HepG2 (cell line): ENCODE results near the gene NUDT15. TPM values are rescaled to one million over a fixed set of nuclear protein-coding genes. Genes with fewer than 3 reads are reported as not detected.
A peak's percentile ranks its signal among the peaks of the same experiment; 100 is the strongest.

ENCODE experiments used
- ASH2L ChIP-seq: fragments of 300-600, 200-600 bp; sonication (generic); IDR thresholded peaks from 2 replicates; pipeline ENCODE4 v1.7.0; 2017; ENCODE audit warnings: low read depth, mild to moderate bottlenecking, moderate library complexity, mixed read lengths, low read length; ENCODE audit not compliant: insufficient read length
- ATF7-NPFF ChIP-seq: sonication (generic); formaldehyde crosslinking; IDR thresholded peaks from 2 replicates; pipeline ENCODE4 v1.8.1; 2023; ENCODE audit warnings: mild to moderate bottlenecking, low read depth, missing genetic modification reagents, moderate library complexity
- BRD4 ChIP-seq: sonication (generic); formaldehyde crosslinking; IDR thresholded peaks from 2 replicates; pipeline ENCODE4 v1.4.0; 2020; ENCODE audit warnings: missing genetic modification reagents
- EED ChIP-seq: sonication (generic); formaldehyde crosslinking; IDR thresholded peaks from 2 replicates; pipeline ENCODE4 v1.5.0; 2020; ENCODE audit warnings: mild to moderate bottlenecking, missing genetic modification reagents
- ETV5 ChIP-seq: IDR thresholded peaks from 2 replicates; pipeline ENCODE4 v1.6.1; 2018; ENCODE audit warnings: missing biosample characterization, missing genetic modification reagents, inconsistent platforms, borderline replicate concordance
- KMT2A ChIP-seq: sonication (generic); formaldehyde crosslinking; IDR thresholded peaks from 2 replicates; pipeline ENCODE4 v1.4.0; 2020; ENCODE audit warnings: missing genetic modification reagents
- MXD4 ChIP-seq: IDR thresholded peaks from 2 replicates; pipeline ENCODE4 v1.6.1; 2016; ENCODE audit warnings: mild to moderate bottlenecking, missing biosample characterization, missing genetic modification reagents
- POLR2A ChIP-seq, 2 experiments: IDR thresholded peaks; 2 replicates each; pipeline ENCODE4 v1.6.1; 2011; ENCODE audit warnings: low read depth in 2 of 2, low read length in 2 of 2, mild to moderate bottlenecking in 1 of 2, moderate library complexity in 1 of 2; ENCODE audit not compliant: insufficient read depth in 1 of 2
- SMAD1 ChIP-seq: sonication (generic); formaldehyde crosslinking; IDR thresholded peaks from 2 replicates; pipeline ENCODE4 v1.4.0; 2020; ENCODE audit warnings: missing genetic modification reagents, low read depth, mild to moderate bottlenecking, borderline replicate concordance
- SP140L ChIP-seq: sonication (generic); formaldehyde crosslinking; IDR thresholded peaks from 2 replicates; pipeline ENCODE4 v1.4.0; 2020; ENCODE audit warnings: missing genetic modification reagents, borderline replicate concordance
- TARDBP ChIP-seq: sonication (generic); formaldehyde crosslinking; IDR thresholded peaks from 2 replicates; pipeline ENCODE4 v1.8.0; 2022; ENCODE audit warnings: mild to moderate bottlenecking, missing genetic modification reagents
- ZNF839 ChIP-seq: sonication (generic); formaldehyde crosslinking; IDR thresholded peaks from 2 replicates; pipeline ENCODE4 v1.4.0; 2020; ENCODE audit warnings: missing genetic modification reagents, mild to moderate bottlenecking, borderline replicate concordance
- ZSCAN25 ChIP-seq: sonication (generic); formaldehyde crosslinking; IDR thresholded peaks from 2 replicates; pipeline ENCODE4 v1.8.0; 2022; ENCODE audit warnings: mild to moderate bottlenecking, missing genetic modification reagents
- polyA plus RNA-seq, 8 experiments: library from polyadenylated mRNA; depleted of rRNA in 3 of 8; stranded (reverse) in 7 of 8; unstranded in 1 of 8; fragments of >200 nt; fragmentation: Illumina TruSeq in 4 of 8; extraction: Trizol in 4 of 8; gene quantifications; 2 replicates each; pipeline versions ENCODE4 v1.2.1 to v1.2.3, GENCODE V29; 2011 to 2016; ENCODE audit warnings: low read depth in 4 of 8, missing spikeins in 1 of 8, mixed read lengths in 1 of 8; ENCODE audit not compliant: insufficient read depth in 1 of 8
- total RNA-seq, 5 experiments: library from RNA; depleted of rRNA; stranded (reverse); fragments of >200 nt; fragmentation: Illumina TruSeq; extraction: Trizol; gene quantifications; 2 replicates each; pipeline ENCODE4 v1.2.3, GENCODE V29; 2016; ENCODE audit warnings: low read depth in 1 of 5
- TF ChIP-seq, protein P1 (sequence below): sonication (generic); formaldehyde crosslinking; IDR thresholded peaks from 2 replicates; pipeline ENCODE4 v1.4.0; 2020; ENCODE audit warnings: mild to moderate bottlenecking, missing genetic modification reagents
- TF ChIP-seq, protein P2 (sequence below), 2 experiments: sonication (generic) in 1 of 2; formaldehyde crosslinking in 1 of 2; IDR thresholded peaks; 2 replicates each; pipeline versions ENCODE4 v1.5.1 to v1.6.1; 2011 to 2020; ENCODE audit warnings: borderline replicate concordance in 1 of 2, low read depth in 1 of 2, low read length in 1 of 2, mild to moderate bottlenecking in 1 of 2, missing genetic modification reagents in 1 of 2, moderate library complexity in 1 of 2
- TF ChIP-seq, protein P3 (sequence below): sonication (generic); formaldehyde crosslinking; IDR thresholded peaks from 2 replicates; pipeline ENCODE4 v1.4.0; 2020; ENCODE audit warnings: missing genetic modification reagents
- TF ChIP-seq, protein P4 (sequence below): sonication (generic); formaldehyde crosslinking; IDR thresholded peaks from 2 replicates; pipeline ENCODE4 v1.9.0; 2021; ENCODE audit warnings: missing genetic modification reagents, borderline replicate concordance
- TF ChIP-seq, protein P5 (sequence below): sonication (generic); formaldehyde crosslinking; IDR thresholded peaks from 2 replicates; pipeline ENCODE4 v1.9.0; 2021; ENCODE audit warnings: missing genetic modification reagents, mild to moderate bottlenecking, borderline replicate concordance

NUDT15 gene
- total and polyA plus RNA-seq, 2 of the 13 experiments (the other 11 are each of a cell fraction or from before 2014, with no cell fraction given) = 21.3 to 47.3 TPM

DNA sequence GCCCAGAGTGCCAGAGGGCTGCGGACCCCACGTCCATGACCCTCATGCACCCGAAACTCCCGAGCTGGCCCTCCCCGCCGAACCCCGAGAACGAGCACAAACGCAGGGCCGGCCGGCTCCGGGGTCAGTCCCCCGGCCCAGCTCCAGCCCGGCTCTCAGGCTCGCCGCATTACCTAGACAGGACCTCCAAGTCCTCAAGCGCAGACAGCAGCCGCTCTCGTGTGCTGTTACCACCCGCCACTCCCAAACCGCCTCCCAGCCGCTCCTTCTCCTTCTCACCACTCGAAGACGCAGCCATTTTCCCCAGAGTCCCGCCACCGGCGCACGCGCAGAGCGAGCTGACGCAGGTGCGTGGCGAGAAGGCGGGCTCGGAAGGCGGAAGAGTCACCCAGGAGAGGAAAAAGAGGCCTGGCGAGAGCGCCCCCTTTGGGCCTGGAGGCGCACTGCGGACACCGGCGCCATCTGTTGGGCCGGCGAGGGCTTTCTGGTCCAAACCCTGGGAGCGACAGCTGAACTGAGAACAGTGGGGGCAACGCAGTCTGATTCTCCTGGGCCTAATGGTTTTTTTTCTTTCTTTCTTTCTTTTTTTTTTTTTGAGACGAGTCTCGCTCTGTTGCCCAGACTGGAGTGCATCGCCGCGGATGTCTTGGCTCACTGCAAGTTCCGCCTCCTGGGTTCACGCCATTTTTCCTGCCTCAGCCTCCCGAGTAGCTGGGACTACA lies 57.4 kb downstream of the NUDT15 start, which contains the start of gene MED4 (continued):
- TF ChIP-seq, protein P1, sequence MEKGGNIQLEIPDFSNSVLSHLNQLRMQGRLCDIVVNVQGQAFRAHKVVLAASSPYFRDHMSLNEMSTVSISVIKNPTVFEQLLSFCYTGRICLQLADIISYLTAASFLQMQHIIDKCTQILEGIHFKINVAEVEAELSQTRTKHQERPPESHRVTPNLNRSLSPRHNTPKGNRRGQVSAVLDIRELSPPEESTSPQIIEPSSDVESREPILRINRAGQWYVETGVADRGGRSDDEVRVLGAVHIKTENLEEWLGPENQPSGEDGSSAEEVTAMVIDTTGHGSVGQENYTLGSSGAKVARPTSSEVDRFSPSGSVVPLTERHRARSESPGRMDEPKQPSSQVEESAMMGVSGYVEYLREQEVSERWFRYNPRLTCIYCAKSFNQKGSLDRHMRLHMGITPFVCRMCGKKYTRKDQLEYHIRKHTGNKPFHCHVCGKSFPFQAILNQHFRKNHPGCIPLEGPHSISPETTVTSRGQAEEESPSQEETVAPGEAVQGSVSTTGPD = no peak
- TF ChIP-seq TARDBP (CRISPR knock-in tag) = peak; percentile 77; the same call in 1 of the 2 replicates
- TF ChIP-seq, protein P2, sequence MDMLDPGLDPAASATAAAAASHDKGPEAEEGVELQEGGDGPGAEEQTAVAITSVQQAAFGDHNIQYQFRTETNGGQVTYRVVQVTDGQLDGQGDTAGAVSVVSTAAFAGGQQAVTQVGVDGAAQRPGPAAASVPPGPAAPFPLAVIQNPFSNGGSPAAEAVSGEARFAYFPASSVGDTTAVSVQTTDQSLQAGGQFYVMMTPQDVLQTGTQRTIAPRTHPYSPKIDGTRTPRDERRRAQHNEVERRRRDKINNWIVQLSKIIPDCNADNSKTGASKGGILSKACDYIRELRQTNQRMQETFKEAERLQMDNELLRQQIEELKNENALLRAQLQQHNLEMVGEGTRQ (IDR thresholded peaks at IDR 0.05; ENCODE audit: low read depth, low read length) = no peak
- TF ChIP-seq, protein P2 (CRISPR knock-in tag; IDR thresholded peaks at IDR 0.05; ENCODE audit: borderline replicate concordance) = 0 out of 2 replicates have a peak, but pooled peaks have one; percentile 31
- TF ChIP-seq SP140L (CRISPR knock-in tag) = 0 out of 2 replicates have a peak, but pooled peaks have one; percentile 62
- TF ChIP-seq KMT2A = peak; percentile 97
- TF ChIP-seq, protein P3, sequence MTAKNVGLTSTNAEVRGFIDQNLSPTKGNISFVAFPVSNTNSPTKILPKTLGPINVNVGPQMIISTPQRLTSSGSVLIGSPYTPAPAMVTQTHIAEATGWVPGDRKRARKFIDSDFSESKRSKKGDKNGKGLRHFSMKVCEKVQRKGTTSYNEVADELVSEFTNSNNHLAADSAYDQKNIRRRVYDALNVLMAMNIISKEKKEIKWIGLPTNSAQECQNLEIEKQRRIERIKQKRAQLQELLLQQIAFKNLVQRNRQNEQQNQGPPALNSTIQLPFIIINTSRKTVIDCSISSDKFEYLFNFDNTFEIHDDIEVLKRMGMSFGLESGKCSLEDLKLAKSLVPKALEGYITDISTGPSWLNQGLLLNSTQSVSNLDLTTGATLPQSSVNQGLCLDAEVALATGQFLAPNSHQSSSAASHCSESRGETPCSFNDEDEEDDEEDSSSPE = peak; percentile 95
- 0 out of 2 replicates have a peak, but pooled peaks have one; percentile 84 for TF ChIP-seq SMAD1 (CRISPR knock-in tag)
- no peak for TF ChIP-seq EED (CRISPR knock-in tag)
- peak; percentile 78 for TF ChIP-seq ETV5
- TF ChIP-seq ASH2L = peak; percentile 74
- TF ChIP-seq POLR2A (IDR thresholded peaks at IDR 0.05; ENCODE audit: insufficient read depth in 1 of 2, low read depth in 2 of 2, low read length in 2 of 2) = peak; percentile 88 to 89
- TF ChIP-seq ATF7-NPFF (CRISPR knock-in tag) = 0 out of 2 replicates have a peak, but pooled peaks have one; percentile 64
- TF ChIP-seq ZNF839 (CRISPR knock-in tag) = no peak; the same call in 1 of the 2 replicates
- TF ChIP-seq, protein P4, sequence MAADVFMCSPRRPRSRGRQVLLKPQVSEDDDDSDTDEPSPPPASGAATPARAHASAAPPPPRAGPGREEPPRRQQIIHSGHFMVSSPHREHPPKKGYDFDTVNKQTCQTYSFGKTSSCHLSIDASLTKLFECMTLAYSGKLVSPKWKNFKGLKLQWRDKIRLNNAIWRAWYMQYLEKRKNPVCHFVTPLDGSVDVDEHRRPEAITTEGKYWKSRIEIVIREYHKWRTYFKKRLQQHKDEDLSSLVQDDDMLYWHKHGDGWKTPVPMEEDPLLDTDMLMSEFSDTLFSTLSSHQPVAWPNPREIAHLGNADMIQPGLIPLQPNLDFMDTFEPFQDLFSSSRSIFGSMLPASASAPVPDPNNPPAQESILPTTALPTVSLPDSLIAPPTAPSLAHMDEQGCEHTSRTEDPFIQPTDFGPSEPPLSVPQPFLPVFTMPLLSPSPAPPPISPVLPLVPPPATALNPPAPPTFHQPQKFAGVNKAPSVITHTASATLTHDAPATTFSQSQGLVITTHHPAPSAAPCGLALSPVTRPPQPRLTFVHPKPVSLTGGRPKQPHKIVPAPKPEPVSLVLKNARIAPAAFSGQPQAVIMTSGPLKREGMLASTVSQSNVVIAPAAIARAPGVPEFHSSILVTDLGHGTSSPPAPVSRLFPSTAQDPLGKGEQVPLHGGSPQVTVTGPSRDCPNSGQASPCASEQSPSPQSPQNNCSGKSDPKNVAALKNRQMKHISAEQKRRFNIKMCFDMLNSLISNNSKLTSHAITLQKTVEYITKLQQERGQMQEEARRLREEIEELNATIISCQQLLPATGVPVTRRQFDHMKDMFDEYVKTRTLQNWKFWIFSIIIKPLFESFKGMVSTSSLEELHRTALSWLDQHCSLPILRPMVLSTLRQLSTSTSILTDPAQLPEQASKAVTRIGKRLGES = no peak
- 0 out of 2 replicates have a peak, but pooled peaks have one; percentile 27 for TF ChIP-seq ZSCAN25
- peak; percentile 88 for TF ChIP-seq BRD4 (CRISPR knock-in tag)
- peak; percentile 74 for TF ChIP-seq MXD4 (CRISPR knock-in tag)
- TF ChIP-seq, protein P5, sequence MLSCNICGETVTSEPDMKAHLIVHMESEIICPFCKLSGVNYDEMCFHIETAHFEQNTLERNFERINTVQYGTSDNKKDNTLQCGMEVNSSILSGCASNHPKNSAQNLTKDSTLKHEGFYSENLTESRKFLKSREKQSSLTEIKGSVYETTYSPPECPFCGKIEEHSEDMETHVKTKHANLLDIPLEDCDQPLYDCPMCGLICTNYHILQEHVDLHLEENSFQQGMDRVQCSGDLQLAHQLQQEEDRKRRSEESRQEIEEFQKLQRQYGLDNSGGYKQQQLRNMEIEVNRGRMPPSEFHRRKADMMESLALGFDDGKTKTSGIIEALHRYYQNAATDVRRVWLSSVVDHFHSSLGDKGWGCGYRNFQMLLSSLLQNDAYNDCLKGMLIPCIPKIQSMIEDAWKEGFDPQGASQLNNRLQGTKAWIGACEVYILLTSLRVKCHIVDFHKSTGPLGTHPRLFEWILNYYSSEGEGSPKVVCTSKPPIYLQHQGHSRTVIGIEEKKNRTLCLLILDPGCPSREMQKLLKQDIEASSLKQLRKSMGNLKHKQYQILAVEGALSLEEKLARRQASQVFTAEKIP (CRISPR knock-in tag) = no peak
